Activated naive CD4-positive, alpha-beta T cell treated with anti-CD3 and anti-CD28 coated beads, Interleukin-2, amount 50 U/mL, for 16 hours (primary cell): ENCODE data around the gene FMN1.
"Not testable (repeated sequence)": the region's sequence is repeated elsewhere in the genome, so short reads cannot be mapped to it uniquely, and the experiment has no call there.

Experiments
- DNase-seq: peaks from one replicate; pipeline ENCODE4 v3.0.0-alpha.2; 2020

The FMN1 gene

DNA sequence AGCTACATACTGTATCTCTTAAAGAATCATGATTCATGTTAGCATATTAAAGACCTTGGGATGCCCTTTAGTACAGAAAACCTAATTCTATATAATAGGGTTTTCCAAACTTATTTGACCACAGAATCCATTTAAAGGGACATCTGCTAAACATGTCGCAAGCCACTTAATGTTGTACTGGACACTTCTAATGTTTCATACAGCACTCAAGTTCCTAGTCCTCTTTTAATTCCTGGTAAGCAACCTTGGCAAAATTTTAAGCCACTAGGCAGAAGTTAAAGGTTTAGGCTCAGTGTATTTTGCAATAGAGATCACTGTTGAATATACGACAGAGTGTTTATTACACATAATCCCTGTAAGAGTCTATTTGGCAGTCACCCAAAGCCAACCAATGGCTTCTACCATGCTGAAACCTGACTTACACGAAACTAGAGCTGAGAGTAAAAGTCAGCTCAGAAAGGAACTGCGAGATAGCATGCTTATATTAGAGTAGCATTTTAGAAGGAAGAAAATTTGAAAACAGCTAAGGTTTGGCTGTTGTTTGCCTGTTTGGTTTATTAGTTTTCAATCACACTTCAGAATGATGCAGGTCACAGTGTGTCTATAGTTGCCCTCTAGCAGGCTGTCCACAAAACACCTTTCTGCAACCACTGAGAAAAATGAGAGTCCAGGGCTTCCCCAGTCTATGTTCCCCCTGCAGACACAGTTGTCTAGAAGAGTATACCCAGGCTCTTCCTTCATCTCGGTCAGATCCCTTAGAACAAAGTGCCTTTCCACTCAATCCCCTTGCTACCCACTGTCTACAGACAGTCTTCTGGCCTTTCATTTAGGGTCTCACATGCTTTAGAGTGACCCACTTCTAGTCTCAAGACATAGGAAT is 104.4 kb downstream of the FMN1 start:
- DNase-seq: no peak

DNA sequence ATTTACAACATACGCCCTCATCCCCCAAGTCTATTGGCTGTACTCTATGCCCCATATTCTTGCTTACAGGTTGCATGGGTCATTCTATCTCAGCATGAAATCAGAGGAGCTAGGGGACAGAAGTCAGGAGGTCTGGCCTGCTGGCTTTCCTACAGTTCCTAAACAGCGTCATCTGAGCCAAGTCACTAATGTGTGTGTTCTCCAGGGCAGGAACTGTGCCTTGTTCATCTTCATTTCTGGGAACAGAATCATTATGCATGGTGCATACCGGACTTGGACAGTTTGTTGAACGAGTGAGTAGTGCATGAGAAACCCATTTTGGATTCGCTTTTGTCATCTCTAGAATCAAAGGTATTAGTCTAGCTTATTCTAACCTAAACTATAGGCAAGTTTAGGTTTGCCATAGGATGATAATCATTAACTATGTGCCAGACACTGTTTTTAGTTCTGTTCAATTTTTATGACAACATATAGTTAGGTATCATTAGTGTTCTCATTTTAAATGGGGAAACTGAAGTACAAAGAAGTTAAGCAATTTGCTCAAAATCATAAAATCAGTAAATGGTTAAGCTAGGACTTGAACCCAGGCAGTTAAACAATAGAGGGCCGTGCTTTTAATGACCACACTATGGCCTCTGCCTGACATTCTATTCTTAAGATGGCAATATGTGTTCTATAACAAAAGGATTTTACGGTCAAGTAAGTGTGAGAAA is 105.2 kb downstream of the FMN1 start:
- DNase-seq: no peak

DNA sequence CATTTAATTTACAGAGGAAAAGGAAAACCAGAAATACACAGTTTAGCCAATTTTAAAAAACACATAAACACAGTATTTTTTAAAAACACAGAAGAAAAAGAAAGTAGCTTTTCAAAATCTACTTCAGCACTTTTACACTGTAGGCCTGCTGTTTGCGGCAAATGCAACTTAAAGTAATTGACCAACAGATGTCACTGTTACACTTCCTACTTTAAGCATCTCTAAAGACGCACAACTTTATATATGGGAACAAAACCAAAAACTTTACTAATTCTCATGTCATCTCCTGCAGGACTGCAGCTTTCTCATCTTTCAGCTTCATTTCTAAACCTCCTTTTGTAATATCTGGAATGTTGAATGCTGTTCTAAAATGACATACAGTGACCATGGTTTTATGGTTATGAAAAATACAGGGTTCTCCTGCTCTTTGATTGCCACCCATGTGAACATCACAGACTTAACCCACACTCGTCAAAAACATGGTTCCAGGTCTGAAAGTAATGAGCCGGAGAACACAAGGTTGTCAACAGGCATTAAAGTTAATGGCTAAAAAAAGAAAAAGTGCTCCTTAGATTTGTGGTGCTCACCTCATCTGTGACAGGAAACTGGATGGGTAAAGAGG is 107.9 kb downstream of the FMN1 start:
- DNase-seq: no peak

DNA sequence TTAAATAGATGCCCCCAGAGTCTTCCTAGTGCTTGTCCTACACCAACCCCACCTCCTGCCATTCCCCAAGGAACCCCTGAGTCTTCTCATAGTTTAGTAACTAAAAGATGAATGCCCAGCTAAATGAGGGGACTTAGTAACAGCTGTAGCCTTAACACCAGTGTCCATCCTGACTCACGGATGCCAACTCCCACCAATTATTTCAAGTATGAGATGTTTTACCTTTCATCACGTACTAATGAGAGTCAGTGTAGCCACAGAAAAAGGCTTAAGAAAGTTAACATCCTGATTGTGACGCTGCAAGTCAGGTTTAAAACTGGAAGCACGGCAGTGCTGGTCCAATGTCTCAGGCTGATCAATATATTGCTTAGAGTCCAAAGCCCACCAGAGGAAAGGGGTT is 109.9 kb downstream of the FMN1 start:
- DNase-seq: no peak

DNA sequence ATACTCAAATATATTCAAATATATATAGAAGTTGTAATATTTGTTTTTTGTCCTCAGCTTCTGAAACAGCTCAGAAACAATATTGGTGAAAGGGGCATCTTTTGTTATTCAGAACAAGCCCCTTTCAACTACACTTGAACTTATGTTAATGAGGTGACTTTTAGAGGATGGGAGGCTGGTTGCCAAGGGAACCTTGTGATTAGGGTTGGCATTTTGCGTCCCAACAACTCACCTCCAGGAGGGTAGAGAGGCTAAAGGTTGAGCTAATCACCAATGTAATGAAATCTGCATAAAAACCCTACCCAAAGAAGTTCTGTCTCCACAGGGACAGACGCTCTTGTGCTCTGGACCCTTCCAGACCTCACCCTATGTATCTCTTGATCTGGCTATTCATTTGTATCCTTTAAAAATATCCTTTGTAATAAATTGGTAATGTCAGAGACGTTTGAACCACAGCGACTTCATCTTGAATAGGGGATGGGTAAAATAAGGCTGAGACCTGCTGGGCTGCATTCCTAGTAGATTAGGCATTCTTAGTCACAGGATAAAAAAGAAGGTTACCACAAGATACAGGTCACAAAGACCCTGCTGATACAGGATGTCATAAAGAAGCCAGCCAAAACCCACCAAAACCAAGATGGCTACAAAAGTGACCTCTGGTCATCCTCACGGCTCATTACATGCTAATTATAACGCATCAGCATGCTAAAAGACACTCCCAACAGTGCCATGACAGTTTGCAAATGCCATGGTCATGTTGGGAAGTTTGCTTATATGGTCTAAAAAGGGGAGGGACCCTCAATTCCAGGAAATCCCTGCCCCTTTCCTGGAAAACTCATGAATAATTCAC is 111.1 kb downstream of the FMN1 start:
- no peak for DNase-seq

DNA sequence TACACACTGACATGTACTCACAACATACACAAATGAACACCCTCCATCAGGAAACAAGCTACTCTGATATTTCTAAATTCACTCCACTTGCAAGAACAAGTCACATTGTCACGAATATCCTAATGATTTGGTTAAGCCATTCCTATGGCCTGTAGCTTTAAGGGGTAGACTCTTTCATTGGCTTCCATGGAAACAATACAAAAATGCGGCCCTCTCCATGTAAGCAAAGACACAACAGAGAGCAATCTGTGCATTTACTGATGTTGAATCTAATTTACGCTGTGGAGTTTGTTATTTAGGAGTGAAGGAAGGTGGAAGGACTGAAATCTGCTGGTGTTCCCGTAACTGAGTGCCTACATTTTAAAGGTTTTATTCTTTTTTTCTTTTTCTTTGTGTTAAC is 114.5 kb downstream of the FMN1 start:
- no peak for DNase-seq

GRCh38 chr15:33078607-33079006 is 115.9 kb downstream of the FMN1 start:
- DNase-seq: no peak

DNA sequence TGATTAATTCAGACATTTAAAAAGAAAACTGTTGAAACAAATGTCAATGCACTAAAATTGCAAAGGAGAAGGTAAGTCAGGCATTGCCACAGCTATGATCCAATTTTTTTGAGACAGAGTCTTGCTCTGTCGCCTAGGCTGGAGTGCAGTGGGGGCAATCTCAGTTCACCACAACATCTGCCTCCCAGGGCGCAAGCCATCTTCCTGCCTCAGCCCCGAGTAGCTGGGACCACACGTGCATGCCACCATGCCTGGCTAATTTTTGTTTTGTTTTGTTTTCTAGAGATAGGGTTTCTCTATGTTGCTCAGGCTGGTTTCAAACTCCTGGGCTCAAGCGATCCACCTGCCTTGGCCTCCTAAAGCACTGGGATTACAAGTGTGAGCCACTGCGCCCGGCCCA is 117.6 kb downstream of the FMN1 start:
- no peak for DNase-seq

DNA sequence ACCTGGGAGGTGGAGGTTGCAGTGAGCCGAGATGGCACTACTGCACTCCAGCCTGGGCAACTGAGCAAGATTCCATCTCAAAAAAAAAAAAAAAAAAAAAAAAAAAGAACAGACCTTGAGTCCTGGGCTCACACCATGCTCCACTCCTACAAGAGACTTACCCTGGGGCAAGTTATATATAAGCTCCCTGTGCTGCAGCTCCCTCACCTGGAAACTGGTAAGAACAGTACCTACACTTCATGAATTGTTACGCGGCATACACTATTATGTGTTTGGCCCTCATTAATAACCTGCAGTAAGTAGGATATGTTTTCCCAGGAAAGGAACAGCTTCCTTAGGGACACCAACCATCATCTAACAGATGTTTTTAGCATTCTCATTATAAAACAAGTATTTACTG is 119.6 kb downstream of the FMN1 start:
- DNase-seq: no peak

GRCh38 chr15:33074212-33074611 is 120.3 kb downstream of the FMN1 start:
- no peak for DNase-seq

- no peak for DNase-seq
These were observed 123.1 kb downstream of the FMN1 start for GRCh38 chr15:33071451-33071850.

DNA sequence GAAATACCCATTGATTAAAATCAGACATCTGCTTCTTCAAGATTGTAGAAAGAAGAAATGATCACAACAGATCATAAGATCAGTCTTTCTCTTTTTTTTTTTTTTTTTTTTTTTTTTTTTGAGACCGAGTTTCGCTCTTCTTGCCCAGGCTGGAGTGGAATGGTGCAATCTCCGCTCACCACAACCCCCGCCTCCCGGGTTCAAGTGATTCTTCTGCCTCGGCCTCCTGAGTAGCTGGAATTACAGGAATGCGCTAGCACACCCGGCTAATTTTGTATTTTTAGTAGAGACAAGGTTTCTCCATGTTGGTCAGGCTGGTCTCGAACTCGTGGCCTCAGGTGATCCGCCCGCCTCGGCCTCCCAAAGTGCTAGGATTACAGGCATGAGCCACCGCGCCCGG is 124.6 kb downstream of the FMN1 start:
- DNase-seq: not testable (repeated sequence)

DNA sequence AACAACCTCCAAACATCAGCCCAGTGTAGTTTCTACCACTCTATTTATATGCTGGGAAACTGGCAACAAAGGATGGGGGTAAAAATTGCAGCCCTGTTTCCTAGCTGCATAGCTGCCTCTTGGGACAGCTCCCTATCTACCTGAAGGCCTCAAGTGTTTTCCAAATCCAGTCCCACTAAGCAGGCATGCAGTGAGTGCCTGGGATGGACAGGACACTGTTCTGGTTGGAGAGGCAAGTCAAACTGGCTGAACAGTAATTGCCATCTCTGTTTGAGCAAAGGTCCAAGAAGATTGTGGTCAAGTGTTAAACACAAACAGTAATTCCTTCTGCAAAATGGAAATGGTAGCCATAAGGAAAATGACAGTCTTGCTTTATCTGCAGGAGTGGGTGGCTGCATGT is 125.4 kb downstream of the FMN1 start:
- DNase-seq: no peak

- DNase-seq: no peak
These were observed 126.0 kb downstream of the FMN1 start for GRCh38 chr15:33068511-33068990.

DNA sequence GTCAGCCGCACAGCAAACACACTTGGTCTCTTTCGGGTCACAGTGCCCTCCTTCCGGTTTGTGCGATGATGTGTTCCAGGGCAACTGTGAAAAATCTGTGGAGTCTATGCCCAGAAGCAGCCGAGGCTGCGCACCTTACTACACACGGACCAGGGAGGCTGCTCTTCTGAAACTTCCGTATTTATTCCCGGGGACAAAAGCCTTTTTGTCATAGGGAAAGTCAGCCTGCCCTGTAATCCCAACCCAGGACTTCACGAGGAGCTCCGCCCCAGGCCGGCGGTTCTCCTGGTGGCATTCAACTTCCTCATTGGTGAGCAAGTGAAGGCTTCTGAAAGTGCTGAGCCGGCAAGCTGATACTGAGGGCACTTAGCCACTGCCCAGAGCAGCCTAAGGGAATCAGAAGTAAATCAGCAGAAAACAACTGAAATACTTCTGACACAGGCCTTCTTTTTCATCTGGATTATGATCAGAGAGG is 126.5 kb downstream of the FMN1 start:
- DNase-seq: no peak

- DNase-seq: no peak
These were observed 127.1 kb downstream of the FMN1 start for GRCh38 chr15:33067456-33067855.

DNA sequence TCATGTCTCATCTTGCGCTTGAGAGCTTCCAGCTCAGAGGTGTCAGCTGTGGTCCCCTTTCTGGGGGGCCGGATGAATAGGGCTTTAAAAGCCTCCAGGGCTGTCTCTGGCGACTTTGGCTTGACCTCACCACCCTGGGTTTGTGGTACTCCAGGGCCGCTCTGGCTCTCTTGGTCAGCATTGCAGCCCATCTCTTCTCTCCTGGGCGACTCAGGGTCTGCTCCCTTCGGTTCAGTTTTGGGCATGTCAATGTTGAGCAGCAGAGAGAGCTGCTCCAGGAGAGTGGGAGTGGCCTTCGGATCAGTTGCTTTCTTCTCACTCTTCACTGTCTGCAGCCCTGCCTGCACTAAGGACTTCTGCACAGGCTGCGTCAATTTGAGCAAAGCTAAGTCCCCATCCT is 127.9 kb downstream of the FMN1 start:
- DNase-seq: no peak

- no peak for DNase-seq
These were observed 129.6 kb downstream of the FMN1 start for GRCh38 chr15:33064878-33065277.

- no peak for DNase-seq
These were observed 135.3 kb downstream of the FMN1 start for GRCh38 chr15:33059184-33059583.

DNA sequence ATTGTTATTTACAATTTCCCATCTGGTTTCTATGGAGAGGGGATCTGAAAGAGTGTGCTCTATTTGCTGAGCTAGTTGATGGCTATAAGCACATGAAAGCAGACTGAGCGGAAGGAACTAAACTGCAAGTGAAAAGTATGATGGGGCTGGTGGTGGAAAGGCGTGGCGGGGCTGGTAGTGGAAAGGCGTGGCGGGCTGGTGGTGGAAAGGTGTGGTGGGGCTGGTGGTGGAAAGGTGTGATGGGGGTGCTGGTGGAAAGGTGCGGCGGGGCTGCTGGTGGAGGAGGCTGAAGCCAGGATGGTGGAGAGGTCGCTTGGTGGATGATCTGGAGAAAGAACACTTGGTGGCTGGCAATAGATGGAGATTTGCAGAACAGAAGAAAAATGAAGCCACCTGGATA is 136.7 kb downstream of the FMN1 start:
- DNase-seq: no peak

- no peak for DNase-seq
These were observed 138.6 kb downstream of the FMN1 start for GRCh38 chr15:33055962-33056361.

- no peak for DNase-seq
These were observed 143.0 kb downstream of the FMN1 start for GRCh38 chr15:33051528-33051927.

DNA sequence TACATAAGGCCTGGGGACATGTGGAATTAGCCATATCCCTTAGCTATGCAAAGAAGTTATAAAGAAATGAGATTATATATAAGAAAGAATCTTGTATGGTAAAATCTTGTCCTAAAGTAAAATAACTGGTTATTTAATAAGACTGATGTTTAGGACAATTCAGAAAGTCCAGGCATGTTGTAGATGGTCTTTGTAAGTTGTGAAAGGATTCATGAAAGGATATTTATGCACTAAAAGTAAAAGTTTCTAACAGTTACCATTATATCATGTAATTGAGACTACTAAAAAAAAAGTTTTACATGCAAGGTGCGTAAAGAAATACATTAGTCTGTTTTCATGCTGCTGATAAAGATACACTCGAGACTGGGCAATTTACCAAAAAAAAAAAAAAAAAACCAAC is 146.3 kb downstream of the FMN1 start:
- no peak for DNase-seq
